Kidney glomerular epithelial cell (primary cell): ENCODE measurements around the gene KDM7A.
A peak's percentile ranks its signal among the peaks of the same experiment; 100 is the strongest.
"Not testable (repeated sequence)": the region's sequence is repeated elsewhere in the genome, so short reads cannot be mapped to it uniquely, and the experiment has no call there.

Experiments
- DNase-seq: peaks from one replicate; lab custom pipeline; 2025; lab: John Stamatoyannopoulos, UW

KDM7A gene

DNA sequence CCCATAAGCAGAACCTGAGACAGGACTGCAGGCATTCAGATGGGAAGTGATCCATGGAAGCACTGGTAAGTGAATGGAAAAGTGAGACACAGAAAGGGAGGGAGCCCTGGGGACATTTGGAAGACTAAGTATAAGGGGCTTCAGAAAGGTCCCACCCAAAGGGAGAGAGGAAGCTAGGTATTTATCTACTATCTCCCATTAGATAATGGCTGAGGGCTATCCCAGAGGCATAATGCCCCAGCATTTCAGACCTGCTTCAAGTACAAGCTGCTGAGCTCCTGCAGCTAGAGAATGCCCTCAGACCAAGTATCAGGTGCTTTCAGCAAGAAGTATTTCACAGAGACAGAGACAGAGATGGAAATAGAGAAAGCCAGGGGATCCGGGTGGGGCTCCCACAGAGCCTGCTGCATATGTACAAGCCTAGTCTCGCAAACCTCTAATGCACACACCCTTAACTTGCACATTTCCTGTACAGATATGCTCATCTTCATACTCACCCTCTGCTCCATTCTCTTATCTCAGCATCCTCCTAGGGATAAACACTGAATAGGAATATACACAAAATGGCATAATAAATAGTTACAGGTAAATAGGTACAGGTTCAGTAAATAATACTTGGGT is 20.2 kb downstream of the KDM7A start:
- no peak for DNase-seq

DNA sequence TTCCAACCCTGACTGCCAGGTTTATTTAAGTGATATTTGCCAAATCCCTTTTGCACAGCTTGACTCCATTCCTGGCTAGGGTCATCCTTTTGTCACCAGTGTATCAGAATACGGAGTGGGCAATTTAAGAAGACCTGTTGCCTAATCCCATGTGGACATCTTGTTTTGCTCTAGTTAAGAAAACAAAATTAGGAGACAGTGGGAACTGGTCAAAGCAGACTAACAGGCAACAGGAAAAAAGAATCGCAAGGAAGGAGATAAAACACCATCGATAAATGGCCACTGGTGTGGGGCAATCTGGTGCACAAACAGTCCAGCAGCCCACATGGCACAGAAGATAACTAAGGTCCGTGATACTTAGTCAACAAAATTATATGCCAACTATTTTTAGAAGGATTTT is 21.4 kb downstream of the KDM7A start:
- no peak for DNase-seq

- DNase-seq, result no peak
Observed at GRCh38 chr7:140153666-140154161, 23.1 kb downstream of the KDM7A start.

DNA sequence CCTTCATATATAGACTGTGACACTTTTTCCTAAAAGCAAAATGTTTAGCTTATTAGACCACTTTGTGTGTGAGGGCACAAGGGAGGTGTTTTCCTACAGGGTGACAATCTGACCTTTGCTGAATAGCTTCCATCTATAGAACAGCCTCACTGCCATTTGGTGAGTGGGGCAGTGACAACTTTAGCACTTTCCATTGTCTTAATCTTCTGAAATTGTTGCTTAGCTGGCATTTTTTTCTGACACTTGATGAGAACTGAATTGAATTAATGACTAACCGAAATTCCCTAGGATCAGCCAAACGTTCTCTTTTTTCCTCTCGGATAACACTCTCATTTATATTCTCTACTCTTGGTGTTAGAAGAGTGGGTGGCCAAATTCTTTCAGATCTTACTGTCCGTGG is 30.2 kb downstream of the KDM7A start:
- peak; percentile 54 for DNase-seq

- no peak for DNase-seq
Observed at GRCh38 chr7:140145709-140146108, 31.1 kb downstream of the KDM7A start.

DNA sequence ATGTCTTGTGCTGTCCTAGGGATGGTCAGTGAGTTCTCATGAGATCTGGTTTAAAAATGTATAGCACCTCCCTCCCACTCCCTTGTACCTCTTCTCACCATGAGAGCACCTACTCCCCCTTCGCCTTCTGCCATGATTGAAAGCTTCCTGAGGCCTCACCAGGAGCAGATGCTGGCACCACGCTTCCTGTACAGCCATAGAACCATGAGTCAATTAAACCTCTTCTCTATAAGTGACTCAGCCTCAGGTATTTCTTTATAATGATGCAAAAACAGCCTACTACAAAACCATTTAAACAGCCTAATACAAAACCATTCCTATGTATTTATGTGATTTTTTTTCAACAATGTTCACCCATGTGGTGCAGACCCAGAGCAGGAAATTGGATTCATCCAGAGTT is 32.0 kb downstream of the KDM7A start:
- no peak for DNase-seq

DNA sequence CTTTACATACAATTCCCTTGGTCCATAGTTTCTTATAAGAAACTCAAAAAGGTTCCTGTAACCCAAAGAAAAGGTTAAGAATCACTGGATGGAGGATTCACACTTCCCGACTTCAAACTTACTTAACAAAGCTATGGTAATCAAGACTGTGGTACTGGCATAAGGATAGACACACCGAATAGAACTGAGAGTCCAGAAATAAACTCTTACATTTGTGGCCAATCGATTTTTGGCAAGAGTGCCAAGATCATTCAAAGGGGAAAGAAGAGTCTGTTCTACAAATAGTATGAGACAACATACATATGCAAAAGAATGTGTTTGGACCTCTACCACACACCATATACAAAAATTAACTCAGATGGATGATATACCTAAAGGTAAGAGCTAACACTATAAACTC is 32.8 kb downstream of the KDM7A start:
- DNase-seq, result no peak

DNA sequence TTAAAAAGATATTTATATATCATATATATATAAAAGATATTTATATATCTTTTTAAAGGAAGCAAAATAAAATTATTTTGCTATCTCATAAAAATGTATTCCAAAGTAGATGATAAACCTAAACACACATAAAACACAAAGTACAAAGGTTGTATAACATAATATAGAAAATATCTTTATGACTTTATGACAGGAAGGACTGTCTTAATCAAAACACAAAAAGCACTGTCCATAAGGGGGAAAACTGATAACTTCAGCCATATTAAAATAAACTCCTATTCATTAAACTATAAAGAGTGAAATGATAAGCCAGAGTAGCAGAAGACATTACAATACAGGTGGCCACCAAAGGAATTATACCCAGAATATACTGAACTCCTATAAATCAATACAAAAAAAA is 34.8 kb downstream of the KDM7A start:
- no peak for DNase-seq

GRCh38 chr7:140141256-140141655 is 35.5 kb downstream of the KDM7A start:
- no peak for DNase-seq

- no peak for DNase-seq
Observed at GRCh38 chr7:140137078-140137477, 39.7 kb downstream of the KDM7A start.

DNA sequence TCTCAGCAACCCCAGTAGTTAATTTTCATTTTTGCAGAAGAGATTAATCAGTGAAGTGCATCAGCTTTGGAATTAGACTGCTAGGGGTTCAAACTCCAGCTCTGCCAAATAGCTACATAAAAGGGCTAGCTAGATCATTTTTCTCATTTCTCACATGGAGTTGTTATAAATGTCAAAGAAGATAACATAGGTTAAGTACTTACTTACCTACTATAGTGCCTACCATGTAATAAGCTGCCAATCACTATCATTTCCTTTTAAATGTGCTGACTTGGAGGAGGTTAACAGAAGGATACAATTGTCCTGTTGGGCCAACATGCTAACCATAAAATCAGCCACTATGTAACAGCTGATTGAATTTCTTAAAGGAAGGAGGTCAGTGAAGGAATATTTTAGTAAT is 40.7 kb downstream of the KDM7A start:
- DNase-seq, result no peak

DNA sequence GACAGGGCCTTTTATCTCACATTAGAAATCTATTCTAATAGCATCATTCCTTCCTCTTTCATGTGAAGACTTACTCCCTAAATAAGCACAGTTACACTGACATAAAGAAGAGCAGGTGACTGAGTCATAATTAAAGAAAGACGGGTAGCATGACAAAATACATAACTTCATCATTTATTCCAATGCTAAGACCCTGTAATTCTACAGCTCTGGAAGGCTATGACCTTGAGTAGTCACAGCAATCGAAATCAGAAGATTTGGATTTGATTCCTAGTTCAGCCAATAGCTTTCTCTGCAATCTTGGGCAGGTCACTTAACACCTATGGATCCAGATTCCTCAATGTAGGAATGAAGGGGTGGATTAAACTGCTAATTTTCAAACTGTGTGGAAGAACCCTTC is 42.7 kb downstream of the KDM7A start:
- DNase-seq, result no peak

GRCh38 chr7:140127360-140128127 is 49.2 kb downstream of the KDM7A start:
- no peak for DNase-seq

- no peak for DNase-seq
Observed at GRCh38 chr7:140126435-140127034, 50.2 kb downstream of the KDM7A start.

GRCh38 chr7:140122965-140123364 is 53.8 kb downstream of the KDM7A start:
- no peak for DNase-seq

- no peak for DNase-seq
Observed at GRCh38 chr7:140121326-140121725, 55.5 kb downstream of the KDM7A start.

GRCh38 chr7:140114817-140115216 is 62.0 kb downstream of the KDM7A start:
- DNase-seq, result not testable (repeated sequence)

- not testable (repeated sequence) for DNase-seq
Observed at GRCh38 chr7:140108777-140109176, 68.0 kb downstream of the KDM7A start.

DNA sequence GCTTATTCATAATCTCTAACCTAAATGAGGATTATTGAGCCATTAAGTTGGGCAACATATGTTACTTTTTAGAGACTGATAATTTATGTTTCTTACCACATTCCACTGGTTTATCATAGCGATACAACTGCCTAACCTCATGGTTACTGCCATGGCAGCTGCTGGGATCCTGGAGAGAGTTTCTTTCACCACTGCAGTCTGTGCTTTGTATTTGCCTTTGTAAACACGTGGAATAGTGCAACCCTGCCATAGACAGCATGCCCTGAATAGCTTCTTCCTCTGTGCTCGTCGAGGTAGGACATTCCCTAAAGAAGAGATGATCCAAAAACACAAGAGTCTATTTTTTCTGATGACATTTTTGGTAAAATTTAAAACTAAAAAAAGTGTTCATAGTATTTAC is 80.3 kb downstream of the KDM7A start:
- DNase-seq, result no peak

DNA sequence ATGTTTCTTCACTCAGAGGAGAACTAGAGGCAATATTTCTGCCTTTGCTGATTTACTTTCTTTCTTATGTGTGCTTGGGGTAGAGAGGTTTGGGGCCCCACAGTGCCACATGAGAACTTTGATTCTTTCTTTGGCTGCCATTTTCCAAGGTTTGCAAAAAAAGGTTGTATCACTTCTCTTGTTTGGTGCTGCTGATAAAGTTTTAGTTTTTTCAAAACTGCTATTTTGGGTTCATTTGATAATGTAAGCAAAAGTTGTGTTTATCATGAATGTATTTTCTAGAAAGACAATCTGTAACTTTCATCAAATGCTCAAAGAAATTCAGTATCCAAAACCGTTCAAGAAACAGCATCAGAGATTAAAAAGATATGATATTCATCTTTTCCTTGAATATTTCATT is 83.4 kb downstream of the KDM7A start:
- DNase-seq, result no peak

DNA sequence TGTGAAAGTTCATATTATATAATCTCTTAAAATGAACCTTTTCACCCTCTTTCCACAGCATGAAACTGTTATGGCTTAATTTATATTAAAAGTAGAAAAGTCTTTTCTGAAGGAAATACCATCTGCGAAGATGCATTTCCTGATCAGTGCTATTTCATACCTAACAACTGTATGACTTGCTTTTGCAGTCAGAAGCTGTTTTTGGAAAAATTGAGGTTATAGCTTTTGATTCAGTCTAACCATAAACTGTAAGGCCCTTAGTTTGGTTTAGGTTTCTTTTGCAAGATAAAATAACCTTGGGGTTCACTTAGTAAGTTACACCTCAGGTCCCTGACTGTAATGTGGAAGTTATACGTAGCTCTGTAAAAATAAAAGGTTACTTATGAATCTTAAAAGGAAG is 91.3 kb downstream of the KDM7A start:
- no peak for DNase-seq

DNA sequence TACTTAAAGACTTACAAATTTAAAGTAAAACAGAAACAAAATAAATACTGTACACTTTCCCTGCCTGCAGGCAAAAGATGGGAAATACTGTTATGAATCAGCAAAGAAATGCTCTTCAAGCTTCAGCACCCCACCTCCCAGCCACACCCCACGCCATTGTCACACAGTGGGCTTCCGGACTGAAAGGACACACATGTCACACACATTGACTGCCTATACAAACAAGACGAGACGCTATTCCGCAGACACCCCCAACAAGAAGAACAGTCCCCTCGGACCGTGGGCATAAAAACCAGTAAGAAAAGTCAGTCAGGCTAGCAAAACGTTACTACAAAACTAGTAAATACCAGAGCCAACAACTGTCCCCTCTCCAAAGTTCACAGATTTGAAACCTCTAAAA is 91.8 kb downstream of the KDM7A start:
- no peak for DNase-seq

GRCh38 chr7:140084142-140084655 is 92.6 kb downstream of the KDM7A start:
- no peak for DNase-seq
